ENCODE data around the gene CCDC126.

CCDC126 gene

GRCh38 chr7:23600236-23600635 is 3.1 kb downstream of the CCDC126 start:
- no peak overlapping the region for H3K4me3 ChIP-seq (ENCODE audit: low read length)
- peaks cover 8% of the 10 kb centered on the region for H3K4me1 ChIP-seq (ENCODE audit: control insufficient read depth, low read depth, low read length)
- H3K9ac ChIP-seq (ENCODE audit: low read length) = no peak overlapping the region
- no peaks in the 10 kb centered on the region for H3K36me3 ChIP-seq (ENCODE audit: control insufficient read depth, low read depth, low read length)
- H3K9me3 ChIP-seq (ENCODE audit: control insufficient read depth, low read depth, low read length) = no peaks in the 10 kb centered on the region
- H3K27me3 ChIP-seq (ENCODE audit: control insufficient read depth, insufficient read depth, low read length) = peaks cover 22% of the 10 kb centered on the region
- H3K27ac ChIP-seq (ENCODE audit: low read length) = no peak overlapping the region

- Histone ChIP-seq H3K9me3 (ENCODE audit: control insufficient read depth, low read depth, low read length) (no peaks in the 10 kb centered on the region), H3K27me3 (ENCODE audit: control insufficient read depth, insufficient read depth, low read length) (peaks cover 6% of the 10 kb centered on the region), H3K36me3 (ENCODE audit: control insufficient read depth, low read depth, low read length) (no peaks in the 10 kb centered on the region), H3K27ac (ENCODE audit: low read length) (no peak overlapping the region), H3K4me3 (ENCODE audit: low read length) (no peak overlapping the region), H3K4me1 (ENCODE audit: control insufficient read depth, low read depth, low read length) (no peaks in the 10 kb centered on the region), H3K9ac (ENCODE audit: low read length) (no peak overlapping the region)
Observed at GRCh38 chr7:23603632-23604295, 6.6 kb downstream of the CCDC126 start.

- no peaks in the 10 kb centered on the region for H3K36me3 ChIP-seq (ENCODE audit: control insufficient read depth, low read depth, low read length)
- H3K9ac ChIP-seq (ENCODE audit: low read length) = no peak overlapping the region
- no peaks in the 10 kb centered on the region for H3K9me3 ChIP-seq (ENCODE audit: control insufficient read depth, low read depth, low read length)
- no peak overlapping the region for H3K27ac ChIP-seq (ENCODE audit: low read length)
- peaks cover 3% of the 10 kb centered on the region for H3K27me3 ChIP-seq (ENCODE audit: control insufficient read depth, insufficient read depth, low read length)
- H3K4me3 ChIP-seq (ENCODE audit: low read length) = no peak overlapping the region
- no peaks in the 10 kb centered on the region for H3K4me1 ChIP-seq (ENCODE audit: control insufficient read depth, low read depth, low read length)
Observed at GRCh38 chr7:23604296-23604640, 7.1 kb downstream of the CCDC126 start.

GRCh38 chr7:23607130-23607529 is 9.9 kb downstream of the CCDC126 start:
- Histone ChIP-seq H3K27me3 (ENCODE audit: control insufficient read depth, insufficient read depth, low read length) (no peaks in the 10 kb centered on the region), H3K36me3 (ENCODE audit: control insufficient read depth, low read depth, low read length) (no peaks in the 10 kb centered on the region), H3K4me3 (ENCODE audit: low read length) (no peak overlapping the region), H3K27ac (ENCODE audit: low read length) (no peak overlapping the region), H3K4me1 (ENCODE audit: control insufficient read depth, low read depth, low read length) (no peaks in the 10 kb centered on the region), H3K9ac (ENCODE audit: low read length) (no peak overlapping the region), H3K9me3 (ENCODE audit: control insufficient read depth, low read depth, low read length) (no peaks in the 10 kb centered on the region)

- Histone ChIP-seq H3K27me3 (ENCODE audit: control insufficient read depth, insufficient read depth, low read length) (no peaks in the 10 kb centered on the region), H3K9me3 (ENCODE audit: control insufficient read depth, low read depth, low read length) (no peaks in the 10 kb centered on the region), H3K36me3 (ENCODE audit: control insufficient read depth, low read depth, low read length) (no peaks in the 10 kb centered on the region), H3K27ac (ENCODE audit: low read length) (no peak overlapping the region), H3K4me3 (ENCODE audit: low read length) (no peak overlapping the region), H3K4me1 (ENCODE audit: control insufficient read depth, low read depth, low read length) (no peaks in the 10 kb centered on the region), H3K9ac (ENCODE audit: low read length) (no peak overlapping the region)
Observed at GRCh38 chr7:23607866-23608265, 10.7 kb downstream of the CCDC126 start.

GRCh38 chr7:23615331-23615730 is 18.1 kb downstream of the CCDC126 start:
- Histone ChIP-seq H3K4me3 (ENCODE audit: low read length) (no peak overlapping the region), H3K36me3 (ENCODE audit: control insufficient read depth, low read depth, low read length) (no peaks in the 10 kb centered on the region)

GRCh38 chr7:23616593-23616992 is 19.4 kb downstream of the CCDC126 start:
- Histone ChIP-seq H3K27me3 (ENCODE audit: control insufficient read depth, insufficient read depth, low read length) (no peaks in the 10 kb centered on the region), H3K36me3 (ENCODE audit: control insufficient read depth, low read depth, low read length) (no peaks in the 10 kb centered on the region), H3K4me1 (ENCODE audit: control insufficient read depth, low read depth, low read length) (no peaks in the 10 kb centered on the region), H3K9me3 (ENCODE audit: control insufficient read depth, low read depth, low read length) (peaks cover 4% of the 10 kb centered on the region), H3K4me3 (ENCODE audit: low read length) (no peak overlapping the region), H3K9ac (ENCODE audit: low read length) (no peak overlapping the region), H3K27ac (ENCODE audit: low read length) (no peak overlapping the region)

More at GRCh38 chr7:23615331-23615730, 18.1 kb downstream of the CCDC126 start:
- no peak overlapping the region for H3K9ac ChIP-seq (ENCODE audit: low read length)
- H3K9me3 ChIP-seq (ENCODE audit: control insufficient read depth, low read depth, low read length) = peaks cover 4% of the 10 kb centered on the region
- no peaks in the 10 kb centered on the region for H3K27me3 ChIP-seq (ENCODE audit: control insufficient read depth, insufficient read depth, low read length)
- H3K27ac ChIP-seq (ENCODE audit: low read length) = no peak overlapping the region
- no peaks in the 10 kb centered on the region for H3K4me1 ChIP-seq (ENCODE audit: control insufficient read depth, low read depth, low read length)

GRCh38 chr7:23617482-23617881 is 20.3 kb downstream of the CCDC126 start:
- Histone ChIP-seq H3K36me3 (ENCODE audit: control insufficient read depth, low read depth, low read length) (no peaks in the 10 kb centered on the region), H3K4me3 (ENCODE audit: low read length) (no peak overlapping the region), H3K4me1 (ENCODE audit: control insufficient read depth, low read depth, low read length) (no peaks in the 10 kb centered on the region), H3K27me3 (ENCODE audit: control insufficient read depth, insufficient read depth, low read length) (no peaks in the 10 kb centered on the region), H3K9me3 (ENCODE audit: control insufficient read depth, low read depth, low read length) (peaks cover 4% of the 10 kb centered on the region), H3K27ac (ENCODE audit: low read length) (no peak overlapping the region), H3K9ac (ENCODE audit: low read length) (no peak overlapping the region)

GRCh38 chr7:23618241-23618640 is 21.1 kb downstream of the CCDC126 start:
- no peak overlapping the region for H3K9ac ChIP-seq (ENCODE audit: low read length)
- no peak overlapping the region for H3K4me3 ChIP-seq (ENCODE audit: low read length)
- peaks cover 4% of the 10 kb centered on the region for H3K9me3 ChIP-seq (ENCODE audit: control insufficient read depth, low read depth, low read length)
- H3K27me3 ChIP-seq (ENCODE audit: control insufficient read depth, insufficient read depth, low read length) = no peaks in the 10 kb centered on the region
- no peaks in the 10 kb centered on the region for H3K36me3 ChIP-seq (ENCODE audit: control insufficient read depth, low read depth, low read length)
- no peaks in the 10 kb centered on the region for H3K4me1 ChIP-seq (ENCODE audit: control insufficient read depth, low read depth, low read length)
- H3K27ac ChIP-seq (ENCODE audit: low read length) = no peak overlapping the region

GRCh38 chr7:23619141-23619540 is 22.0 kb downstream of the CCDC126 start:
- Histone ChIP-seq H3K27ac (ENCODE audit: low read length) (no peak overlapping the region), H3K4me3 (ENCODE audit: low read length) (no peak overlapping the region), H3K4me1 (ENCODE audit: control insufficient read depth, low read depth, low read length) (no peaks in the 10 kb centered on the region), H3K36me3 (ENCODE audit: control insufficient read depth, low read depth, low read length) (no peaks in the 10 kb centered on the region), H3K27me3 (ENCODE audit: control insufficient read depth, insufficient read depth, low read length) (no peaks in the 10 kb centered on the region), H3K9ac (ENCODE audit: low read length) (no peak overlapping the region), H3K9me3 (ENCODE audit: control insufficient read depth, low read depth, low read length) (peaks cover 4% of the 10 kb centered on the region)

- no peak overlapping the region for H3K27ac ChIP-seq (ENCODE audit: low read length)
- H3K36me3 ChIP-seq (ENCODE audit: control insufficient read depth, low read depth, low read length) = no peaks in the 10 kb centered on the region
- H3K4me1 ChIP-seq (ENCODE audit: control insufficient read depth, low read depth, low read length) = no peaks in the 10 kb centered on the region
Observed at GRCh38 chr7:23622506-23622925, 25.3 kb downstream of the CCDC126 start.

GRCh38 chr7:23628370-23628769 is 31.2 kb downstream of the CCDC126 start:
- H3K4me1 ChIP-seq (ENCODE audit: control insufficient read depth, low read depth, low read length) = no peaks in the 10 kb centered on the region
- H3K9ac ChIP-seq (ENCODE audit: low read length) = no peak overlapping the region
- H3K27me3 ChIP-seq (ENCODE audit: control insufficient read depth, insufficient read depth, low read length) = no peaks in the 10 kb centered on the region
- no peaks in the 10 kb centered on the region for H3K36me3 ChIP-seq (ENCODE audit: control insufficient read depth, low read depth, low read length)
- H3K4me3 ChIP-seq (ENCODE audit: low read length) = no peak overlapping the region
- no peak overlapping the region for H3K27ac ChIP-seq (ENCODE audit: low read length)
- H3K9me3 ChIP-seq (ENCODE audit: control insufficient read depth, low read depth, low read length) = no peaks in the 10 kb centered on the region

More at GRCh38 chr7:23622506-23622925, 25.3 kb downstream of the CCDC126 start:
- Histone ChIP-seq H3K27me3 (ENCODE audit: control insufficient read depth, insufficient read depth, low read length) (no peaks in the 10 kb centered on the region), H3K9me3 (ENCODE audit: control insufficient read depth, low read depth, low read length) (no peaks in the 10 kb centered on the region), H3K4me3 (ENCODE audit: low read length) (no peak overlapping the region), H3K9ac (ENCODE audit: low read length) (no peak overlapping the region)
